Endothelial cell of umbilical vein (primary cell): ENCODE results near the gene PTPRU. TPM values are rescaled to one million over a fixed set of nuclear protein-coding genes. Genes with fewer than 3 reads are reported as not detected.

Experiments
- BruUV-seq: library from RNA; stranded (reverse); fragments of 400-500 nt; replicated peaks from 2 replicates; lab custom pipeline; 2021; lab: Mats Ljungman, UMichigan
- CTCF ChIA-PET: fragments of 300-600, 350-600 bp; sonication (Branson Sonifier 250); formaldehyde crosslinking; loops from one replicate; lab custom pipeline; 2021; ENCODE audit warnings: antibody characterized with exemption, inconsistent platforms; lab: Charles Lee
- POLR2A ChIA-PET: fragments of 300-600, 350-600 bp; sonication (Branson Sonifier 250); formaldehyde crosslinking; loops from one replicate; lab custom pipeline; 2021; ENCODE audit warnings: antibody characterized with exemption, inconsistent platforms; lab: Charles Lee
- DNase-seq: peaks from one replicate; pipeline ENCODE4 v3.0.0-alpha.2; 2011; ENCODE audit warnings: low read depth, low spot score
- FAIRE-seq: peaks from 2 replicates; lab custom pipeline; 2011; peaks lifted over from hg19 to GRCh38; lab: Jason Lieb, UNC
- H2AFZ ChIP-seq: 2 replicates; pipeline ENCODE4 v1.6.0; 2012; ENCODE audit warnings: low read depth, low read length, control low read depth, inconsistent platforms
- H3K27ac ChIP-seq: 2 replicates; pipeline ENCODE4 v1.5.1; 2011; ENCODE audit warnings: low read depth, mild to moderate bottlenecking, control low read depth, low read length, moderate library complexity; ENCODE audit not compliant: insufficient read depth
- H3K27me3 ChIP-seq, 2 experiments: 2 replicates each; pipeline versions ENCODE4 v1.6.0 to v1.6.1; 2011; ENCODE audit warnings: low read length in 2 of 2, mixed read lengths in 1 of 2; ENCODE audit not compliant: control insufficient read depth in 2 of 2, insufficient read depth in 2 of 2
- H3K36me3 ChIP-seq, 2 experiments: 2 replicates in 1 of 2; 3 replicates in 1 of 2; pipeline ENCODE4 v1.5.1; 2011; ENCODE audit warnings: low read length in 2 of 2, mild to moderate bottlenecking in 1 of 2, moderate library complexity in 1 of 2; ENCODE audit not compliant: control insufficient read depth in 2 of 2, insufficient read depth in 2 of 2; ENCODE audit errors: extremely low read depth in 1 of 2
- H3K4me1 ChIP-seq: 3 replicates; pipeline ENCODE4 v1.5.1; 2011; ENCODE audit warnings: mild to moderate bottlenecking, low read length; ENCODE audit not compliant: control insufficient read depth, insufficient read depth; ENCODE audit errors: extremely low read depth
- H3K4me2 ChIP-seq: 2 replicates; pipeline ENCODE4 v1.6.1; 2011; ENCODE audit warnings: low read length, control low read depth, mixed read lengths; ENCODE audit not compliant: insufficient read depth
- H3K4me3 ChIP-seq, 3 experiments: fragments of 200-600 bp in 1 of 3; sonication (generic), shearing (Covaris generic) in 1 of 3; replicated peaks in 1 of 3; 2 replicates each; pipeline ENCODE4 v1.5.1; 2011 to 2016; ENCODE audit warnings: control low read depth in 3 of 3, low read length in 3 of 3, mild to moderate bottlenecking in 2 of 3, inconsistent platforms in 1 of 3, low read depth in 1 of 3, moderate library complexity in 1 of 3; ENCODE audit not compliant: insufficient read depth in 1 of 3
- H3K79me2 ChIP-seq: 2 replicates; pipeline ENCODE4 v1.6.0; 2012; ENCODE audit warnings: low read length, inconsistent platforms; ENCODE audit not compliant: control insufficient read depth, insufficient read depth
- H3K9ac ChIP-seq: replicated peaks from 2 replicates; pipeline ENCODE3; 2011; ENCODE audit warnings: low read length, control low read depth; ENCODE audit not compliant: insufficient read depth; ENCODE audit errors: extremely low read depth
- H3K9me1 ChIP-seq: replicated peaks from 3 replicates; pipeline ENCODE4 v1.6.0; 2011; ENCODE audit warnings: mild to moderate bottlenecking, low read length; ENCODE audit not compliant: control insufficient read depth, insufficient read depth; ENCODE audit errors: extremely low read depth
- H3K9me3 ChIP-seq: replicated peaks from 2 replicates; pipeline ENCODE4 v1.5.1; 2012; ENCODE audit warnings: low read length, inconsistent platforms; ENCODE audit not compliant: control insufficient read depth, insufficient read depth
- H4K20me1 ChIP-seq: replicated peaks from 2 replicates; pipeline ENCODE3; 2011; ENCODE audit warnings: mild to moderate bottlenecking, low read length; ENCODE audit not compliant: control insufficient read depth, insufficient read depth; ENCODE audit errors: extremely low read depth
- CTCF ChIP-seq, 2 donors: IDR thresholded peaks; 1 replicate in 1 of 2; 2 replicates in 1 of 2; pipeline ENCODE4 v1.5.1; 2011; ENCODE audit warnings: low read length in 2 of 2, mild to moderate bottlenecking in 2 of 2, moderate library complexity in 2 of 2, control low read depth in 1 of 2, inconsistent platforms in 1 of 2, low read depth in 1 of 2; ENCODE audit not compliant: insufficient read depth in 1 of 2; ENCODE audit errors: extremely low read depth in 1 of 2
- EZH2 ChIP-seq: IDR thresholded peaks from 2 replicates; pipeline ENCODE4 v1.6.1; 2012; ENCODE audit warnings: borderline replicate concordance, low read depth, mild to moderate bottlenecking, moderate library complexity, low read length, inconsistent platforms; ENCODE audit not compliant: severe bottlenecking
- FOS ChIP-seq: IDR thresholded peaks from 2 replicates; pipeline ENCODE4 v1.6.1; 2011; ENCODE audit warnings: mild to moderate bottlenecking, low read length, moderate library complexity, borderline replicate concordance; ENCODE audit not compliant: insufficient read depth
- GATA2 ChIP-seq: IDR thresholded peaks from 2 replicates; pipeline ENCODE4 v1.7.0; 2011; ENCODE audit warnings: low read depth, mild to moderate bottlenecking, moderate library complexity, mixed read lengths, low read length; ENCODE audit not compliant: insufficient read length, insufficient read depth
- JUN ChIP-seq: IDR thresholded peaks from 2 replicates; pipeline ENCODE4 v1.6.1; 2011; ENCODE audit warnings: borderline replicate concordance, low read depth; ENCODE audit not compliant: insufficient read length, insufficient read depth
- MAX ChIP-seq: IDR thresholded peaks from 2 replicates; pipeline ENCODE4 v1.6.1; 2011; ENCODE audit not compliant: insufficient read depth, insufficient read length
- MYC ChIP-seq: IDR thresholded peaks from one replicate; pipeline ENCODE4 v1.6.1; 2011; ENCODE audit warnings: mild to moderate bottlenecking, low read depth, low read length
- POLR2A ChIP-seq: IDR thresholded peaks from 2 replicates; pipeline ENCODE4 v1.6.1; 2012; ENCODE audit warnings: low read depth, mild to moderate bottlenecking, control low read depth, low read length
- POLR2AphosphoS5 ChIP-seq: IDR thresholded peaks from 2 replicates; pipeline ENCODE4 v1.6.1; 2012; ENCODE audit warnings: low read depth, mild to moderate bottlenecking, control low read depth, low read length, moderate library complexity; ENCODE audit not compliant: insufficient read depth
- dilution Hi-C: fragments of 300-500 bp; cut with MboI; formaldehyde crosslinking; loops from one replicate; pipeline ENCODE4 v1.15.0; 2019; ENCODE audit warnings: low sequenced_read_pairs; ENCODE audit not compliant: extremely low pct_ligation_motif_present
- intact Hi-C: fragments of 100-400 bp; cut with micrococcal nuclease; formaldehyde crosslinking; loops from one replicate; pipeline ENCODE4 v1.10.0; 2022
- polyA plus RNA-seq, 4 experiments: library from polyadenylated mRNA; depleted of rRNA in 3 of 4; stranded (reverse) in 3 of 4; unstranded in 1 of 4; fragments of >200 nt; gene quantifications; 2 replicates each; pipeline versions ENCODE4 v1.2.1 to v1.2.3, GENCODE V29; 2011 to 2012; ENCODE audit warnings: missing spikeins in 1 of 4
- total RNA-seq: library from RNA; stranded (reverse); gene quantifications from 2 replicates; pipeline ENCODE4 v1.2.3, GENCODE V29; 2021

The PTPRU gene
- total and polyA plus RNA-seq, 2 donors (not counting 3 experiments of a cell fraction or from before 2014, with no cell fraction given): 0.58 to 2.6 TPM

- H3K27ac ChIP-seq: no peak overlapping the region
- no peaks in the 10 kb centered on the region for H3K9me3 ChIP-seq
- DNase-seq: no peak
- no peaks in the 10 kb centered on the region for H3K9me1 ChIP-seq
- H3K4me2 ChIP-seq: no peak overlapping the region
- no peaks in the 10 kb centered on the region for H3K4me1 ChIP-seq
- TF ChIP-seq MAX (no peak), EZH2 (no peak), CTCF (IDR thresholded peaks at IDR 0.05; ENCODE audit: extremely low read depth in 1 of 2, insufficient read depth in 1 of 2, low read depth in 1 of 2, low read length in 2 of 2) (no peak), POLR2A (no peak), GATA2 (no peak), JUN (no peak), POLR2AphosphoS5 (no peak), FOS (no peak), MYC (no peak)
- dilution Hi-C loops: no loop called here
- intact Hi-C loops: no loop called here
- H2AFZ ChIP-seq: no peak overlapping the region
- H3K4me3 ChIP-seq: no peak overlapping the region
- no peaks in the 10 kb centered on the region for H3K27me3 ChIP-seq
- FAIRE-seq: no peak
- no peaks in the 10 kb centered on the region for H3K36me3 ChIP-seq
- no peak overlapping the region for H3K9ac ChIP-seq
- no peaks in the 10 kb centered on the region for H3K79me2 ChIP-seq
- CTCF ChIA-PET: no interaction called here
- POLR2A ChIA-PET: no interaction called here
- H4K20me1 ChIP-seq: no peaks in the 10 kb centered on the region
- no TSS peak for BruUV-seq
Observed at GRCh38 chr1:29352719-29353420, 116.5 kb downstream of the PTPRU start.
